Hepatic stellate cell (primary cell): Measurements from ENCODE around the gene P3H2.
"Not testable (repeated sequence)": the region's sequence is repeated elsewhere in the genome, so short reads cannot be mapped to it uniquely, and the experiment has no call there.

Experiments
- DNase-seq: peaks from one replicate; pipeline ENCODE4 v3.0.0; 2011; ENCODE audit warnings: low spot score

The P3H2 gene

GRCh38 chr3:190120269-190121060, at the start of gene P3H2:
P3H2 (minus strand) TSS chr3:190120897; CDS start chr3:190120731, 166 bp downstream.
- peak; percentile 87 for DNase-seq

GRCh38 chr3:190169877-190170276, 49.2 kb upstream of the P3H2 start:
- no peak for DNase-seq

GRCh38 chr3:190169243-190169642, 48.5 kb upstream of the P3H2 start:
- DNase-seq = no peak

GRCh38 chr3:190167936-190168680, 47.4 kb upstream of the P3H2 start:
- no peak for DNase-seq

GRCh38 chr3:190166948-190167347, 46.3 kb upstream of the P3H2 start:
- DNase-seq = no peak

GRCh38 chr3:190165253-190165652, 44.6 kb upstream of the P3H2 start:
- DNase-seq = no peak

- not testable (repeated sequence) for DNase-seq
Observed at GRCh38 chr3:190162013-190162412, 41.3 kb upstream of the P3H2 start.

- DNase-seq = no peak
Observed at GRCh38 chr3:190159902-190160435, 39.3 kb upstream of the P3H2 start.

GRCh38 chr3:190158261-190158660, 37.6 kb upstream of the P3H2 start:
- DNase-seq = no peak

GRCh38 chr3:190155752-190156151, 35.1 kb upstream of the P3H2 start:
- DNase-seq = no peak

- DNase-seq = no peak
Observed at GRCh38 chr3:190150681-190151080, 30.0 kb upstream of the P3H2 start.

- DNase-seq = not testable (repeated sequence)
Observed at GRCh38 chr3:190149830-190150619, 29.3 kb upstream of the P3H2 start.

- DNase-seq = not testable (repeated sequence)
Observed at GRCh38 chr3:190144793-190145192, 24.1 kb upstream of the P3H2 start.

GRCh38 chr3:190142041-190142440, 21.3 kb upstream of the P3H2 start:
- DNase-seq = no peak

- DNase-seq = no peak
Observed at GRCh38 chr3:190139365-190139764, 18.7 kb upstream of the P3H2 start.

- no peak for DNase-seq
Observed at GRCh38 chr3:190132371-190132770, 11.7 kb upstream of the P3H2 start.

- DNase-seq = no peak
Observed at GRCh38 chr3:190131329-190131728, 10.6 kb upstream of the P3H2 start.

GRCh38 chr3:190130696-190131095, 10.0 kb upstream of the P3H2 start:
- no peak for DNase-seq

- DNase-seq = no peak
Observed at GRCh38 chr3:190130037-190130436, 9.3 kb upstream of the P3H2 start.

GRCh38 chr3:190127797-190128196, 7.1 kb upstream of the P3H2 start:
- DNase-seq = no peak

GRCh38 chr3:190127195-190127594, 6.5 kb upstream of the P3H2 start:
- DNase-seq = no peak

GRCh38 chr3:190125436-190126068, 4.9 kb upstream of the P3H2 start:
- no peak for DNase-seq
